Aortic smooth muscle cell (primary cell): Measurements from ENCODE around the gene EXTL1. TPM values are rescaled to one million over a fixed set of nuclear protein-coding genes. Genes with fewer than 3 reads are reported as not detected.

ENCODE experiments used
- total RNA-seq: library from RNA; depleted of rRNA; stranded (reverse); fragments of >200 nt; gene quantifications from 2 replicates; pipeline ENCODE4 v1.2.3, GENCODE V29; 2014

Gene EXTL1, protein sequence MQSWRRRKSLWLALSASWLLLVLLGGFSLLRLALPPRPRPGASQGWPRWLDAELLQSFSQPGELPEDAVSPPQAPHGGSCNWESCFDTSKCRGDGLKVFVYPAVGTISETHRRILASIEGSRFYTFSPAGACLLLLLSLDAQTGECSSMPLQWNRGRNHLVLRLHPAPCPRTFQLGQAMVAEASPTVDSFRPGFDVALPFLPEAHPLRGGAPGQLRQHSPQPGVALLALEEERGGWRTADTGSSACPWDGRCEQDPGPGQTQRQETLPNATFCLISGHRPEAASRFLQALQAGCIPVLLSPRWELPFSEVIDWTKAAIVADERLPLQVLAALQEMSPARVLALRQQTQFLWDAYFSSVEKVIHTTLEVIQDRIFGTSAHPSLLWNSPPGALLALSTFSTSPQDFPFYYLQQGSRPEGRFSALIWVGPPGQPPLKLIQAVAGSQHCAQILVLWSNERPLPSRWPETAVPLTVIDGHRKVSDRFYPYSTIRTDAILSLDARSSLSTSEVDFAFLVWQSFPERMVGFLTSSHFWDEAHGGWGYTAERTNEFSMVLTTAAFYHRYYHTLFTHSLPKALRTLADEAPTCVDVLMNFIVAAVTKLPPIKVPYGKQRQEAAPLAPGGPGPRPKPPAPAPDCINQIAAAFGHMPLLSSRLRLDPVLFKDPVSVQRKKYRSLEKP
- 0.06 and 0.13 TPM in 2 replicates for total RNA-seq

GRCh38 chr1:26021647-26022403 is at the start of gene EXTL1:
Gene EXTL1 (plus strand): TSS chr1:26021775. CDS start chr1:26022647, 872 bp downstream.

GRCh38 chr1:25997828-25998761 is 23.5 kb upstream of the EXTL1 start, which contains the start of gene PAFAH2:
Gene PAFAH2 (minus strand): TSS chr1:25998063. CDS start chr1:25990816, 7,247 bp downstream.

DNA sequence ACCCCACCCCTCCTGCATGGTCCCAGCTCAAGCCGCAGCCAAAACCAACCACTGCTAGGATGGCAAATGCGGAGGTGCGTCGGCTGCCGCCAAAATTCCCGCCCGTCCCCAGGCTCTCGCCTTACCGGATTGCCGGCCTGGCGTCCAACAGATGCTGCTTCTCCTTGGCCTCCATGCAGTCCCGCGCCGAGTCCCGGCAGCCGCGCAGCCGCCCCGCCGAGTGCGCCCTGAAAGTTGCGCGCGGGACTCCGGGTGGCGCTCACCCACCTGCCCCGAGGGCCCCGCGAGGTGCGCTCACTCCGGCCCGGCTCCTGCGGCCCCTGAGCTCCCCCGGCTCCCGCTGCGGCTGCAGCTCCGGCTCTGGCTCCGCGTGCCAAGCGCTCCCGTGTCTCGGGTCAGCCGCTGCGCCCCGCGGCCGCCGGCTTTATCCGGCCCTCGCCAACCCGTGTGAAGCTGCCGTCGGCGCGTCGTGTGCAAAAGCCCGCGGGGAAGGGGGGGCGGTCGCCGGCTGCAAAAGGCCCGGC is 24.2 kb downstream of the EXTL1 start, which contains the start of gene SLC30A2:
Gene SLC30A2 (minus strand): TSS at position 397 of the 524 bp plus-strand sequence. CDS start 222 bp downstream, at position 175.

DNA sequence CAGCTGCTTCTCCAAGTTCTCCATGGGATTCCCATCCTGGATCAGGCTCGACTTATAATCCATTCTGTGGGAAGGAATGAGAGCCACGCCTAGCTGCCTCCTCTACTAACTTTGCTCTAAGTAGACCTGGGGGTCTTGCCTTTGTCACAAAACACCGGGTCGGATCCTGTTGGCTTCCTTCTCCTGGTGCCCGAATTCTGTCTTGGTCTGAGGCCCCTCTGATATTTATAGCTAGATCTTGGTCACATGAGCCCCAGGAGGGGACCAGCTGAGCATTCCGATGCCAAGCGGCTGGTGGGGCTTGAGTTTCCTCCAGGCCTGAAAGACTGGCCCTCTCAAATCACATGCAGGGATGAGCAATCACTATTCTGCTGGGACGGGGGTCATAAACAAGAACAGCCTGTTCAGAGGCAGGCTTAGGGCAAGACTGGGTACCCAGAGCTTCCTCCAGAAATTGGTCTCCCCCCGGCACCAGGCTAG is 45.9 kb downstream of the EXTL1 start, which contains the start of gene TRIM63:
Gene TRIM63 (minus strand): TSS at position 199 of the 480 bp plus-strand sequence. CDS start 136 bp downstream, at position 63.

Other genes starting within 250 kb of the EXTL1 start
- gene SELENON, start 221.6 kb upstream of the EXTL1 start, total RNA-seq, result 13.2 and 24.1 TPM in 2 replicates
- gene MTFR1L, start 201.8 kb upstream of the EXTL1 start, total RNA-seq, result 31.3 and 33.9 TPM in 2 replicates
- gene AUNIP, start 162.3 kb upstream of the EXTL1 start, total RNA-seq, result 1.7 and 3.6 TPM in 2 replicates
- 5.7 and 8.2 TPM in 2 replicates for gene PAQR7, start 146.1 kb upstream of the EXTL1 start, total RNA-seq
- 141 and 144 TPM in 2 replicates for gene STMN1, start 115.4 kb upstream of the EXTL1 start, total RNA-seq
- gene PAFAH2, start 23.7 kb upstream of the EXTL1 start, total RNA-seq, result 8.5 and 8.6 TPM in 2 replicates
- gene SLC30A2, start 24.3 kb downstream of the EXTL1 start, total RNA-seq, result not detected in 2 replicates
- under 0.01 TPM in 1 of 2 replicates, not detected in the other for gene TRIM63, start 45.9 kb downstream of the EXTL1 start, total RNA-seq
- gene PDIK1L, start 90.0 kb downstream of the EXTL1 start, total RNA-seq, result 4.7 and 5.4 TPM in 2 replicates
- under 0.01 and 0.06 TPM in 2 replicates for gene FAM110D, start 137.3 kb downstream of the EXTL1 start, total RNA-seq
- gene C1orf232, start 147.2 kb downstream of the EXTL1 start, total RNA-seq, result not detected in 2 replicates
- 18.5 and 27.1 TPM in 2 replicates for gene ZNF593, start 148.1 kb downstream of the EXTL1 start, total RNA-seq
- 0.19 TPM in 1 of 2 replicates, not detected in the other for gene ZNF593OS, start 150.1 kb downstream of the EXTL1 start, total RNA-seq
- gene CNKSR1, start 155.7 kb downstream of the EXTL1 start, total RNA-seq, result 0.26 TPM in 1 of 2 replicates, not detected in the other
- gene CATSPER4, start 168.8 kb downstream of the EXTL1 start, total RNA-seq, result not detected in 2 replicates
- 6.2 and 7.7 TPM in 2 replicates for gene CEP85, start 212.4 kb downstream of the EXTL1 start, total RNA-seq